Fibroblast of lung (primary cell): ENCODE data around the gene SLC35B4. TPM values are rescaled to one million over a fixed set of nuclear protein-coding genes. Genes with fewer than 3 reads are reported as not detected.

Experiments used
- DNase-seq, 2 donors: peaks; one replicate each; pipeline versions ENCODE4 v3.0.0 to v3.0.0-alpha.2; 2010; ENCODE audit warnings: low read depth in 2 of 2
- H2AFZ ChIP-seq: 2 replicates; pipeline ENCODE4 v1.5.1; 2012; ENCODE audit warnings: low read length, control low read depth, inconsistent platforms
- H3K27ac ChIP-seq: 2 replicates; pipeline ENCODE4 v1.5.1; 2011; ENCODE audit warnings: low read length, control low read depth; ENCODE audit not compliant: insufficient read depth
- H3K27me3 ChIP-seq: 2 replicates; pipeline ENCODE4 v1.5.1; 2011; ENCODE audit warnings: mild to moderate bottlenecking, low read length; ENCODE audit not compliant: control insufficient read depth, insufficient read depth
- H3K36me3 ChIP-seq: 2 replicates; pipeline ENCODE4 v1.5.1; 2011; ENCODE audit warnings: low read length; ENCODE audit not compliant: control insufficient read depth, insufficient read depth
- H3K4me1 ChIP-seq: 2 replicates; pipeline ENCODE4 v1.5.1; 2011; ENCODE audit warnings: low read length; ENCODE audit not compliant: control insufficient read depth, insufficient read depth; ENCODE audit errors: extremely low read depth
- H3K4me2 ChIP-seq: 2 replicates; pipeline ENCODE4 v1.5.1; 2011; ENCODE audit warnings: low read length, control low read depth; ENCODE audit not compliant: insufficient read depth; ENCODE audit errors: extremely low read depth
- H3K4me3 ChIP-seq, 4 experiments: fragments of 200-600 bp in 1 of 4; sonication (generic) in 1 of 4; replicated peaks in 1 of 4; 2 replicates each; pipeline ENCODE4 v1.5.1; 2011 to 2016; ENCODE audit warnings: low read length in 4 of 4, low read depth in 3 of 4, mild to moderate bottlenecking in 3 of 4, control low read depth in 2 of 4, inconsistent platforms in 1 of 4, mixed read lengths in 1 of 4; ENCODE audit not compliant: insufficient read depth in 1 of 4; ENCODE audit errors: control extremely low read depth in 1 of 4
- H3K79me2 ChIP-seq: 2 replicates; pipeline ENCODE4 v1.5.1; 2012; ENCODE audit warnings: mild to moderate bottlenecking, low read length, inconsistent platforms; ENCODE audit not compliant: control insufficient read depth, insufficient read depth
- H3K9ac ChIP-seq: 2 replicates; pipeline ENCODE4 v1.5.1; 2011; ENCODE audit warnings: mild to moderate bottlenecking, low read length, control low read depth; ENCODE audit not compliant: insufficient read depth
- H3K9me3 ChIP-seq: 2 replicates; pipeline ENCODE4 v1.5.1; 2012; ENCODE audit warnings: low read depth, low read length; ENCODE audit not compliant: control insufficient read depth, insufficient read depth
- H4K20me1 ChIP-seq: 2 replicates; pipeline ENCODE4 v1.5.1; 2011; ENCODE audit warnings: low read length; ENCODE audit not compliant: control insufficient read depth, insufficient read depth; ENCODE audit errors: extremely low read depth
- CTCF ChIP-seq, 2 donors: IDR thresholded peaks in 1 of 2; conservative IDR thresholded peaks in 1 of 2; 1 replicate in 1 of 2; 2 replicates in 1 of 2; pipeline ENCODE4 v1.5.1; 2011 to 2012; ENCODE audit warnings: low read length in 2 of 2, control low read depth in 1 of 2, inconsistent platforms in 1 of 2, low read depth in 1 of 2, mild to moderate bottlenecking in 1 of 2
- EZH2 ChIP-seq: IDR thresholded peaks from 2 replicates; pipeline ENCODE4 v1.5.1; 2012; ENCODE audit warnings: low read length, control low read depth, mild to moderate bottlenecking; ENCODE audit errors: missing control alignments
- polyA plus RNA-seq, 2 donors: library from polyadenylated mRNA; depleted of rRNA in 1 of 2; stranded (reverse) in 1 of 2; unstranded in 1 of 2; fragments of >200 nt; gene quantifications; 2 replicates each; pipeline ENCODE4 v1.2.1, GENCODE V29; 2011 to 2012; ENCODE audit warnings: missing spikeins in 1 of 2
- total RNA-seq: library from RNA; depleted of rRNA; stranded (reverse); fragments of >200 nt; gene quantifications from 2 replicates; pipeline ENCODE4 v1.2.1, GENCODE V29; 2014

SLC35B4 gene
- total and polyA plus RNA-seq, 2 donors (not counting 1 experiment from before 2014, with no cell fraction given): 13.7 to 20.1 TPM

- no peak overlapping the region for H3K27ac ChIP-seq
- TF ChIP-seq CTCF (conservative IDR thresholded peaks at IDR 0.05 in 1 of 2, IDR thresholded peaks at IDR 0.05 in 1 of 2; ENCODE audit: low read depth in 1 of 2, low read length in 2 of 2): no peak
- no peak for TF ChIP-seq EZH2
- DNase-seq: no peak
- H3K4me2 ChIP-seq: no peak overlapping the region
- no peak overlapping the region for H3K9ac ChIP-seq
- no peaks in the 10 kb centered on the region for H4K20me1 ChIP-seq
- no peak overlapping the region for H2AFZ ChIP-seq
- no peaks in the 10 kb centered on the region for H3K9me3 ChIP-seq
- no peaks in the 10 kb centered on the region for H3K36me3 ChIP-seq
- no peaks in the 10 kb centered on the region for H3K4me1 ChIP-seq
- H3K4me3 ChIP-seq: no peak overlapping the region
- H3K27me3 ChIP-seq: no peaks in the 10 kb centered on the region
- H3K79me2 ChIP-seq: no peaks in the 10 kb centered on the region
These were observed 23.6 kb downstream of the SLC35B4 start for GRCh38 chr7:134293002-134293740.

- Histone ChIP-seq H4K20me1 (no peaks in the 10 kb centered on the region), H3K4me2 (no peak overlapping the region), H3K79me2 (no peaks in the 10 kb centered on the region), H3K27me3 (no peaks in the 10 kb centered on the region), H2AFZ (no peak overlapping the region), H3K27ac (no peak overlapping the region), H3K36me3 (no peaks in the 10 kb centered on the region), H3K4me3 (no peak overlapping the region), H3K9ac (no peak overlapping the region), H3K9me3 (no peaks in the 10 kb centered on the region), H3K4me1 (no peaks in the 10 kb centered on the region)
- DNase-seq: peak; percentile 9 to 39
- TF ChIP-seq EZH2 (no peak), CTCF (conservative IDR thresholded peaks at IDR 0.05 in 1 of 2, IDR thresholded peaks at IDR 0.05 in 1 of 2; ENCODE audit: low read depth in 1 of 2, low read length in 2 of 2) (no peak)
These were observed 26.4 kb downstream of the SLC35B4 start for GRCh38 chr7:134290286-134290685.

GRCh38 chr7:134289841-134290240 is 26.9 kb downstream of the SLC35B4 start:
- H3K9me3 ChIP-seq: no peaks in the 10 kb centered on the region
- no peak overlapping the region for H2AFZ ChIP-seq
- no peaks in the 10 kb centered on the region for H4K20me1 ChIP-seq
- no peak overlapping the region for H3K9ac ChIP-seq
- H3K79me2 ChIP-seq: no peaks in the 10 kb centered on the region
- H3K4me2 ChIP-seq: no peak overlapping the region
- H3K27ac ChIP-seq: no peak overlapping the region
- TF ChIP-seq EZH2: no peak
- no peak for TF ChIP-seq CTCF (conservative IDR thresholded peaks at IDR 0.05 in 1 of 2, IDR thresholded peaks at IDR 0.05 in 1 of 2; ENCODE audit: low read depth in 1 of 2, low read length in 2 of 2)
- no peak overlapping the region for H3K4me3 ChIP-seq
- H3K4me1 ChIP-seq: no peaks in the 10 kb centered on the region
- DNase-seq: no peak
- H3K36me3 ChIP-seq: no peaks in the 10 kb centered on the region
- no peaks in the 10 kb centered on the region for H3K27me3 ChIP-seq
